GM18498 (cell line): ENCODE measurements around the gene CYTIP.
"Not testable (repeated sequence)": the region's sequence is repeated elsewhere in the genome, so short reads cannot be mapped to it uniquely, and the experiment has no call there.

Experiments
- ATAC-seq: cut with Tn5 transposase; IDR thresholded peaks from one replicate; pipeline ENCODE4 v1.9.1; 2021; ENCODE audit warnings: mild to moderate bottlenecking, moderate library complexity; ENCODE audit not compliant: unreplicated experiment

The CYTIP gene

DNA sequence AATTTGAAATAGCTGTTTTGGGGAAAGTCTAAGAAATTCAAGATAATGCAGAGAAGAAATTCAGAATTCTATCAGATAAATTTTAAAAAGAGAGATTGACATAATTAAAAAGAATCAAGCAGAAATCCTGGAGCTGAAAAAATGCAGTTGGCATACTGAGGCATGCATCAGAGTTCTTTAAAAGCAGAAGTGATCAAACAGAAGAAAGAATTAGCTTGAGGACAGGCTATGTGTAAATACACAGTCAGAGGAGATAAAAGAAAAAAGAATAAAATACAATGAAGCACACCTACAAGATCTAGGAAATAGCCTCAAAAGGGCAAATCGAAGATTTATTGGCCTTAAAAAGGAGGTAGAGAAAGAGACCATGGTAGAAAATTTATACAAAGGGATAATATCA is 57.1 kb downstream of the CYTIP start:
- ATAC-seq, result no peak

DNA sequence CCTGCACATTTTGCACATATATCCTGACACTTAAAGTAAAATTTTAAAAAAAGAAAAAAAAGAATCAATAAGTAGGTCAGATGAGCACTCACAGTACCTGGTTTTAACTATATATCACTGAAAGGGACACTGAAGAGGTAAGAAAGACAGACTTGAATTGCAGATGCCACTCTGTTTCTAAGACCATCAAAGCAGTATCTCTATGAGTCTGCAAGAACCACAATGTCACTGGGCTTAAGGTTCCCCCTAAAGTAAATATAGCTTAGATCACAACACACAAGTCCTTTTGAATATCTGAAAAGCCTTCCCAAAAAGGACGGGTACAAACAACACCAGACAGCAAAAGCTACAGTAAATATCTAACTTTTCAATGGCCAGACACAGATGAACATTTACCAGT is 57.6 kb downstream of the CYTIP start:
- ATAC-seq, result no peak

DNA sequence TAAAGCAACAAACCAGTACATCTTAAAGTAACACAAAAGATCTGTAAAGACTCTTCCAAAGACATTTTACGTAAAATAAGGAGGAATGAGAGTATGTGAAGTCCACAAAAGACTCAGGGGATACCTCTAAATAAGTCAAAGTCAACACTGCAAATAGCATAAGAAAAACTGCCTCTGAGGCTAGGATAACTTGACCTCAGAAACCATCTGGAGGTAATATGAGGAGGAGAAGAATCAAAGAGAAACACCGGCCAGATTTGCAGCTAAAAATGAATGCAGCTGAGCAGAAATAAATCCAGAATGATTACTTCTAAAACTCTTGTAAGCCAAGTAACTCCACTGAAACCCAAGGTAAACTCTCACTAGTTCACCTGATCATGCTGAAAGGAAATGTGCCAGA is 66.0 kb downstream of the CYTIP start:
- ATAC-seq, result no peak

DNA sequence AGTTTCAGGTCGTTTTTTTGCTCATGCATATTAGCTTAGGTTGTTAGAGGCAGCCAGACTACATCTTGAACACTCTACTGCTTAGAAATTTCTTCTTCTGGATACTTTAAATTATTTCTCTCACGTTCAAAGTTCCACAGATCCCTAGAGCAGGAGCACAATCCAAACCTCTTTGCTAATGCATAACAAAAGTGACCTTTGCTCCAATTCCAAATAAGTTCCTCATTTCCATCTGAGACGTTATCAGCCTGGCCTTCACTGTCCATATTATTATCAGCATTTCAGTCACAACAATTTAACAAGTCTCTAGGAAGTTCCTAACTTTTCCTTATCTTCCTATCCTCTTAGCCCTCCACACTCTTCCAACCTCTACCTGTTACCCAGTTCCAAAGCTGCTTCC is 67.8 kb downstream of the CYTIP start:
- ATAC-seq, result no peak

DNA sequence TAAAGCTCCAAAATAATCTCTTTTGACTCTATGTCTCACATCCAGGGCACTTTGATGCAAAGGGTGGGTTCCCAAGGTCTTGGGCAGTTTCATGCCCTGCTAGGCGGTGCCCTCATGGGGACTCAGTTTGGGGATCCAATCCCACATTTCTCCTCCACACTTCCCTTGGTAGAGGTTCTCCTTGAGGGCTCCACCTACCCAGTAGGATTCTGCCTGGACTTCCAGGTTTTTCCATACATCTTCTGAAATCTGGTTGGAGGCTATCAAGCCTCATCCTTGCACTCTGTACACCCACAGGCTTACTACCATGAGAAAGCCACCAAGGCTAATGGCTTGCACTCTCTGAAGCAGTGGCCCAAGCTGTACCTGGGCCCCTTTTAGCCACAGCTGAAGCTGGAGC is 68.5 kb downstream of the CYTIP start:
- ATAC-seq, result no peak

DNA sequence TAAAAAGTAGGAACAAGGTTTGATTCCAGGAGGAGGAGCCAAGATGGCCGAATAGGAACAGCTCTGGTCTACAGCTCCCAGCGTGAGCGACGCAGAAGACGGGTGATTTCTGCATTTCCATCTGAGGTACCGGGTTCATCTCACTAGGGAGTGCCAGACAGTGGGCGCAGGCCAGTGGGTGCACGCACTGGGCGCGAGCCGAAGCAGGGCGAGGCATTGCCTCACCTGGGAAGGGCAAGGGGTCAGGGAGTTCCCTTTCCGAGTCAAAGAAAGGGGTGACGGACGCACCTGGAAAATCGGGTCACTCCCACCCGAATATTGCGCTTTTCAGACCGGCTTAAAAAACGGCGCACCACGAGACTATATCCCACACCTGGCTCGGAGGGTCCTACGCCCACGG is 75.4 kb downstream of the CYTIP start:
- not testable (repeated sequence) for ATAC-seq

DNA sequence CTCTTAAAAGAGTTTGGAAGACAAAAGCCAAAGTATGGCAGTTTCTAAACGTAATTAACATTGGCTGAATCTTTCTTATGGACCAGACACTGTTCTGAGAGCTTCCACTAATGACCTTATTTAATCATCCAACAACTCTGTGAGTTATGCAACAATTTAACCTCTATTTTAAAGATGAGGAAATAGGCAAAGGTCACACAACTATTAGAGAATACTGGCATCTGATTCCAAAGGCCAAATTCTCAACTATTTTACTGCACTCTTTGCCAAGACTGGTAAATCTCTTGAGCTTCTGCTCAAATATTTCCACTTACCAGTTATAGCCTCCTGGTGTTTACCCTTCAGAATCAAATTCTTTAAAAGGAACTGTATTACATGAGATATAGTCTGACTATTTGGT is 76.2 kb downstream of the CYTIP start:
- no peak for ATAC-seq
